Central memory CD4-positive, alpha-beta T cell (primary cell): ENCODE measurements around the gene MPHOSPH9.
"Not testable (repeated sequence)": the region's sequence is repeated elsewhere in the genome, so short reads cannot be mapped to it uniquely, and the experiment has no call there.

Source experiments
- DNase-seq: peaks from one replicate; pipeline ENCODE4 v3.0.0; 2022

The MPHOSPH9 gene

GRCh38 chr12:123227581-123228258 lies 5.2 kb downstream of the MPHOSPH9 start:
- no peak for DNase-seq

GRCh38 chr12:123225443-123225842 lies 7.5 kb downstream of the MPHOSPH9 start:
- DNase-seq = no peak

GRCh38 chr12:123223241-123223668 lies 9.7 kb downstream of the MPHOSPH9 start:
- peak; percentile 61 for DNase-seq

- not testable (repeated sequence) for DNase-seq
Measured at GRCh38 chr12:123207815-123208214, 25.1 kb downstream of the MPHOSPH9 start.

GRCh38 chr12:123206794-123207193 lies 26.1 kb downstream of the MPHOSPH9 start:
- not testable (repeated sequence) for DNase-seq

GRCh38 chr12:123200414-123200813 lies 32.5 kb downstream of the MPHOSPH9 start:
- DNase-seq = no peak

- no peak for DNase-seq
Measured at GRCh38 chr12:123199936-123200335, 33.0 kb downstream of the MPHOSPH9 start.

GRCh38 chr12:123187637-123188036 lies 45.3 kb downstream of the MPHOSPH9 start:
- DNase-seq = no peak

GRCh38 chr12:123180171-123180570 lies 52.8 kb downstream of the MPHOSPH9 start:
- no peak for DNase-seq

GRCh38 chr12:123171967-123172366 lies 61.0 kb downstream of the MPHOSPH9 start:
- DNase-seq = no peak

- DNase-seq = no peak
Measured at GRCh38 chr12:123167329-123167728, 65.6 kb downstream of the MPHOSPH9 start.

- DNase-seq = no peak
Measured at GRCh38 chr12:123165537-123165936, 67.4 kb downstream of the MPHOSPH9 start.

GRCh38 chr12:123164710-123165261 lies 68.2 kb downstream of the MPHOSPH9 start:
- DNase-seq = no peak

GRCh38 chr12:123164222-123164621 lies 68.7 kb downstream of the MPHOSPH9 start:
- DNase-seq = no peak

GRCh38 chr12:123163227-123163626 lies 69.7 kb downstream of the MPHOSPH9 start:
- no peak for DNase-seq

GRCh38 chr12:123160801-123161487 lies 72.0 kb downstream of the MPHOSPH9 start:
- DNase-seq = no peak

GRCh38 chr12:123153906-123154305 lies 79.0 kb downstream of the MPHOSPH9 start:
- DNase-seq = no peak

- DNase-seq = no peak
Measured at GRCh38 chr12:123152833-123153232, 80.1 kb downstream of the MPHOSPH9 start.

- DNase-seq = no peak
Measured at GRCh38 chr12:123151457-123152454, 81.2 kb downstream of the MPHOSPH9 start.

GRCh38 chr12:123150744-123151456 lies 82.0 kb downstream of the MPHOSPH9 start, which contains the start of gene PITPNM2:
PITPNM2 (minus strand) TSS chr12:123151090; CDS start chr12:123034590, 116,500 bp downstream.
- DNase-seq = peak; percentile 56

- DNase-seq = no peak
Measured at GRCh38 chr12:123150275-123150743, 82.6 kb downstream of the MPHOSPH9 start.
